ENCODE measurements around the gene PAN3.

PAN3 gene

GRCh38 chr13:28324181-28324789, 185.9 kb downstream of the PAN3 start:
- in situ Hi-C loops (cut with HindIII; ENCODE audit: low pct_unique_long_range_greater_than_20kb, low sequenced_read_pairs): no loop called here
- DNase-seq (ENCODE audit: low read depth in 1 of 2, low spot score in 1 of 2): peak; percentile 61 to 67
- TF ChIP-seq JUND (IDR thresholded peaks at IDR 0.05; ENCODE audit: low read depth): no peak

- no peak for DNase-seq (ENCODE audit: low read depth in 1 of 2, low spot score in 1 of 2)
- no peak for TF ChIP-seq JUND (IDR thresholded peaks at IDR 0.05; ENCODE audit: low read depth)
- in situ Hi-C loops (cut with HindIII; ENCODE audit: low pct_unique_long_range_greater_than_20kb, low sequenced_read_pairs): no loop called here
Measured at GRCh38 chr13:28325022-28325421, 186.7 kb downstream of the PAN3 start.

GRCh38 chr13:28326056-28326455, 187.7 kb downstream of the PAN3 start:
- no peak for DNase-seq (ENCODE audit: low read depth in 1 of 2, low spot score in 1 of 2)
- in situ Hi-C loops (cut with HindIII; ENCODE audit: low pct_unique_long_range_greater_than_20kb, low sequenced_read_pairs): no loop called here
- no peak for TF ChIP-seq JUND (IDR thresholded peaks at IDR 0.05; ENCODE audit: low read depth)

- in situ Hi-C loops (cut with HindIII; ENCODE audit: low pct_unique_long_range_greater_than_20kb, low sequenced_read_pairs): no loop called here
- DNase-seq (ENCODE audit: low read depth in 1 of 2, low spot score in 1 of 2): no peak
- no peak for TF ChIP-seq JUND (IDR thresholded peaks at IDR 0.05; ENCODE audit: low read depth)
Measured at GRCh38 chr13:28327373-28328270, 189.3 kb downstream of the PAN3 start.

- in situ Hi-C loops (cut with HindIII; ENCODE audit: low pct_unique_long_range_greater_than_20kb, low sequenced_read_pairs): no loop called here
- no peak for TF ChIP-seq JUND (IDR thresholded peaks at IDR 0.05; ENCODE audit: low read depth)
- no peak for DNase-seq (ENCODE audit: low read depth in 1 of 2, low spot score in 1 of 2)
Measured at GRCh38 chr13:28328271-28328607, 189.9 kb downstream of the PAN3 start.

- DNase-seq (ENCODE audit: low read depth in 1 of 2, low spot score in 1 of 2): no peak
- in situ Hi-C loops (cut with HindIII; ENCODE audit: low pct_unique_long_range_greater_than_20kb, low sequenced_read_pairs): no loop called here
Measured at GRCh38 chr13:28329395-28330158, 191.2 kb downstream of the PAN3 start.

GRCh38 chr13:28333204-28333881, 195.0 kb downstream of the PAN3 start:
- in situ Hi-C loops (cut with HindIII; ENCODE audit: low pct_unique_long_range_greater_than_20kb, low sequenced_read_pairs): no loop called here
- DNase-seq (ENCODE audit: low read depth in 1 of 2, low spot score in 1 of 2): no peak
- no peak for TF ChIP-seq JUND (IDR thresholded peaks at IDR 0.05; ENCODE audit: low read depth)

More at GRCh38 chr13:28329395-28330158, 191.2 kb downstream of the PAN3 start:
- no peak for TF ChIP-seq JUND (IDR thresholded peaks at IDR 0.05; ENCODE audit: low read depth)

GRCh38 chr13:28336193-28336657, 197.9 kb downstream of the PAN3 start:
- no peak for DNase-seq (ENCODE audit: low read depth in 1 of 2, low spot score in 1 of 2)
- in situ Hi-C loops (cut with HindIII; ENCODE audit: low pct_unique_long_range_greater_than_20kb, low sequenced_read_pairs): no loop called here
- TF ChIP-seq JUND (IDR thresholded peaks at IDR 0.05; ENCODE audit: low read depth): no peak

GRCh38 chr13:28337166-28338005, 199.0 kb downstream of the PAN3 start:
- no peak for DNase-seq (ENCODE audit: low read depth in 1 of 2, low spot score in 1 of 2)
- in situ Hi-C loops (cut with HindIII; ENCODE audit: low pct_unique_long_range_greater_than_20kb, low sequenced_read_pairs): no loop called here
- no peak for TF ChIP-seq JUND (IDR thresholded peaks at IDR 0.05; ENCODE audit: low read depth)

- in situ Hi-C loops (cut with HindIII; ENCODE audit: low pct_unique_long_range_greater_than_20kb, low sequenced_read_pairs): no loop called here
- peak in 1 of 2 experiments; percentile 4 for DNase-seq (ENCODE audit: low read depth in 1 of 2, low spot score in 1 of 2)
- no peak for TF ChIP-seq JUND (IDR thresholded peaks at IDR 0.05; ENCODE audit: low read depth)
Measured at GRCh38 chr13:28338006-28338574, 199.7 kb downstream of the PAN3 start.

- in situ Hi-C loops (cut with HindIII; ENCODE audit: low pct_unique_long_range_greater_than_20kb, low sequenced_read_pairs): no loop called here
- no peak for TF ChIP-seq JUND (IDR thresholded peaks at IDR 0.05; ENCODE audit: low read depth)
- DNase-seq (ENCODE audit: low read depth in 1 of 2, low spot score in 1 of 2): no peak
Measured at GRCh38 chr13:28338742-28339141, 200.4 kb downstream of the PAN3 start.

Data from T47D (cell line).